Measurements from ENCODE around the gene FAM234B.
A peak's percentile ranks its signal among the peaks of the same experiment; 100 is the strongest.
"Not testable (repeated sequence)": the region's sequence is repeated elsewhere in the genome, so short reads cannot be mapped to it uniquely, and the experiment has no call there.

The FAM234B gene

GRCh38 chr12:13033476-13033875 lies 10.7 kb upstream of the FAM234B start:
- Histone ChIP-seq H3K9me3 (ENCODE audit: control insufficient read depth in 5 of 5, low read length in 5 of 5) (no peaks in the 10 kb centered on the region), H3K27ac (ENCODE audit: low read depth, low read length) (no peak overlapping the region), H3K27me3 (ENCODE audit: control insufficient read depth in 5 of 5, insufficient read depth in 4 of 5, low read length in 5 of 5) (peaks cover 0 to 2% (median 0%) of the 10 kb centered on the region in 5 donors), H3K9ac (ENCODE audit: low read length in 5 of 5) (no peak overlapping the region), H3K36me3 (ENCODE audit: control insufficient read depth in 5 of 5, insufficient read depth in 5 of 5, low read length in 5 of 5) (no peaks in the 10 kb centered on the region), H3K4me3 (ENCODE audit: low read depth in 1 of 5, low read length in 5 of 5) (no peak overlapping the region), H3K4me1 (ENCODE audit: control insufficient read depth in 5 of 5, insufficient read depth in 5 of 5, low read length in 5 of 5) (peaks cover 0 to 3% (median 0%) of the 10 kb centered on the region in 5 donors)

- not testable (repeated sequence) for H3K9ac ChIP-seq (ENCODE audit: low read length in 5 of 5); H3K9me3 ChIP-seq (ENCODE audit: control insufficient read depth in 5 of 5, low read length in 5 of 5); H3K4me1 ChIP-seq (ENCODE audit: control insufficient read depth in 5 of 5, insufficient read depth in 5 of 5, low read length in 5 of 5); H3K27me3 ChIP-seq (ENCODE audit: control insufficient read depth in 5 of 5, insufficient read depth in 4 of 5, low read length in 5 of 5); H3K36me3 ChIP-seq (ENCODE audit: control insufficient read depth in 5 of 5, insufficient read depth in 5 of 5, low read length in 5 of 5); H3K4me3 ChIP-seq (ENCODE audit: low read depth in 1 of 5, low read length in 5 of 5); H3K27ac ChIP-seq (ENCODE audit: low read depth, low read length)
These were observed 8.8 kb upstream of the FAM234B start for GRCh38 chr12:13035335-13035734.

GRCh38 chr12:13036881-13037280 lies 7.3 kb upstream of the FAM234B start:
- peaks cover 0 to 3% (median 0%) of the 10 kb centered on the region in 5 donors for H3K4me1 ChIP-seq (ENCODE audit: control insufficient read depth in 5 of 5, insufficient read depth in 5 of 5, low read length in 5 of 5)
- no peaks in the 10 kb centered on the region for H3K36me3 ChIP-seq (ENCODE audit: control insufficient read depth in 5 of 5, insufficient read depth in 5 of 5, low read length in 5 of 5)
- no peak overlapping the region for H3K9ac ChIP-seq (ENCODE audit: low read length in 5 of 5)
- H3K4me3 ChIP-seq (ENCODE audit: low read depth in 1 of 5, low read length in 5 of 5) = no peak overlapping the region
- H3K9me3 ChIP-seq (ENCODE audit: control insufficient read depth in 5 of 5, low read length in 5 of 5) = no peaks in the 10 kb centered on the region
- H3K27me3 ChIP-seq (ENCODE audit: control insufficient read depth in 5 of 5, insufficient read depth in 4 of 5, low read length in 5 of 5) = no peaks in the 10 kb centered on the region
- no peak overlapping the region for H3K27ac ChIP-seq (ENCODE audit: low read depth, low read length)

GRCh38 chr12:13038491-13039161 lies 5.6 kb upstream of the FAM234B start:
- Histone ChIP-seq H3K4me3 (ENCODE audit: low read depth in 1 of 5, low read length in 5 of 5) (no peak overlapping the region), H3K36me3 (ENCODE audit: control insufficient read depth in 5 of 5, insufficient read depth in 5 of 5, low read length in 5 of 5) (no peaks in the 10 kb centered on the region), H3K9ac (ENCODE audit: low read length in 5 of 5) (no peak overlapping the region), H3K9me3 (ENCODE audit: control insufficient read depth in 5 of 5, low read length in 5 of 5) (no peaks in the 10 kb centered on the region), H3K4me1 (ENCODE audit: control insufficient read depth in 5 of 5, insufficient read depth in 5 of 5, low read length in 5 of 5) (peaks cover 0 to under 1% (median under 1%) of the 10 kb centered on the region in 5 donors), H3K27me3 (ENCODE audit: control insufficient read depth in 5 of 5, insufficient read depth in 4 of 5, low read length in 5 of 5) (no peaks in the 10 kb centered on the region), H3K27ac (ENCODE audit: low read depth, low read length) (no peak overlapping the region)

- Histone ChIP-seq H3K27ac (ENCODE audit: low read depth, low read length) (no peak overlapping the region), H3K9ac (ENCODE audit: low read length in 5 of 5) (no peak overlapping the region), H3K4me1 (ENCODE audit: control insufficient read depth in 5 of 5, insufficient read depth in 5 of 5, low read length in 5 of 5) (peaks cover 0 to 9% (median 5%) of the 10 kb centered on the region in 5 donors), H3K27me3 (ENCODE audit: control insufficient read depth in 5 of 5, insufficient read depth in 4 of 5, low read length in 5 of 5) (no peaks in the 10 kb centered on the region), H3K9me3 (ENCODE audit: control insufficient read depth in 5 of 5, low read length in 5 of 5) (no peaks in the 10 kb centered on the region), H3K4me3 (ENCODE audit: low read depth in 1 of 5, low read length in 5 of 5) (no peak overlapping the region), H3K36me3 (ENCODE audit: control insufficient read depth in 5 of 5, insufficient read depth in 5 of 5, low read length in 5 of 5) (no peaks in the 10 kb centered on the region)
These were observed 4.7 kb upstream of the FAM234B start for GRCh38 chr12:13039328-13039956.

- no peak overlapping the region for H3K4me3 ChIP-seq (ENCODE audit: low read depth in 1 of 5, low read length in 5 of 5)
- no peak overlapping the region for H3K9ac ChIP-seq (ENCODE audit: low read length in 5 of 5)
- no peaks in the 10 kb centered on the region for H3K9me3 ChIP-seq (ENCODE audit: control insufficient read depth in 5 of 5, low read length in 5 of 5)
- peaks cover 3 to 20% (median 11%) of the 10 kb centered on the region in 5 donors for H3K4me1 ChIP-seq (ENCODE audit: control insufficient read depth in 5 of 5, insufficient read depth in 5 of 5, low read length in 5 of 5)
- no peaks in the 10 kb centered on the region for H3K36me3 ChIP-seq (ENCODE audit: control insufficient read depth in 5 of 5, insufficient read depth in 5 of 5, low read length in 5 of 5)
- no peak overlapping the region for H3K27ac ChIP-seq (ENCODE audit: low read depth, low read length)
- no peaks in the 10 kb centered on the region for H3K27me3 ChIP-seq (ENCODE audit: control insufficient read depth in 5 of 5, insufficient read depth in 4 of 5, low read length in 5 of 5)
These were observed 3.0 kb upstream of the FAM234B start for GRCh38 chr12:13041224-13041623.

GRCh38 chr12:13042666-13043230 lies 1.4 kb upstream of the FAM234B start:
- Histone ChIP-seq H3K27ac (ENCODE audit: low read depth, low read length) (no peak overlapping the region), H3K4me1 (ENCODE audit: control insufficient read depth in 5 of 5, insufficient read depth in 5 of 5, low read length in 5 of 5) (peaks cover 3 to 20% (median 11%) of the 10 kb centered on the region in 5 donors), H3K9me3 (ENCODE audit: control insufficient read depth in 5 of 5, low read length in 5 of 5) (no peaks in the 10 kb centered on the region), H3K36me3 (ENCODE audit: control insufficient read depth in 5 of 5, insufficient read depth in 5 of 5, low read length in 5 of 5) (no peaks in the 10 kb centered on the region), H3K9ac (ENCODE audit: low read length in 5 of 5) (no peak overlapping the region), H3K27me3 (ENCODE audit: control insufficient read depth in 5 of 5, insufficient read depth in 4 of 5, low read length in 5 of 5) (no peaks in the 10 kb centered on the region), H3K4me3 (ENCODE audit: low read depth in 1 of 5, low read length in 5 of 5) (no peak overlapping the region)

- Histone ChIP-seq H3K27ac (ENCODE audit: low read depth, low read length) (no peak overlapping the region), H3K9ac (ENCODE audit: low read length in 5 of 5) (peak overlapping the region; percentile 19 to 92 (median 82))
These were observed 722 bp downstream of the FAM234B start for GRCh38 chr12:13044906-13045299.

GRCh38 chr12:13045816-13046215 lies 1.6 kb downstream of the FAM234B start:
- H3K4me3 ChIP-seq (ENCODE audit: low read depth in 1 of 5, low read length in 5 of 5) = no peak overlapping the region
- H3K9ac ChIP-seq (ENCODE audit: low read length in 5 of 5) = no peak overlapping the region
- H3K4me1 ChIP-seq (ENCODE audit: control insufficient read depth in 5 of 5, insufficient read depth in 5 of 5, low read length in 5 of 5) = peaks cover 3 to 27% (median 17%) of the 10 kb centered on the region in 5 donors
- no peaks in the 10 kb centered on the region for H3K36me3 ChIP-seq (ENCODE audit: control insufficient read depth in 5 of 5, insufficient read depth in 5 of 5, low read length in 5 of 5)
- H3K27me3 ChIP-seq (ENCODE audit: control insufficient read depth in 5 of 5, insufficient read depth in 4 of 5, low read length in 5 of 5) = no peaks in the 10 kb centered on the region
- no peak overlapping the region for H3K27ac ChIP-seq (ENCODE audit: low read depth, low read length)
- H3K9me3 ChIP-seq (ENCODE audit: control insufficient read depth in 5 of 5, low read length in 5 of 5) = no peaks in the 10 kb centered on the region

More at GRCh38 chr12:13044906-13045299, 722 bp downstream of the FAM234B start:
- Histone ChIP-seq H3K4me3 (ENCODE audit: low read depth in 1 of 5, low read length in 5 of 5) (peak overlapping the region; percentile 65 to 99 (median 93)), H3K27me3 (ENCODE audit: control insufficient read depth in 5 of 5, insufficient read depth in 4 of 5, low read length in 5 of 5) (no peaks in the 10 kb centered on the region), H3K4me1 (ENCODE audit: control insufficient read depth in 5 of 5, insufficient read depth in 5 of 5, low read length in 5 of 5) (peaks cover 3 to 22% (median 11%) of the 10 kb centered on the region in 5 donors), H3K36me3 (ENCODE audit: control insufficient read depth in 5 of 5, insufficient read depth in 5 of 5, low read length in 5 of 5) (no peaks in the 10 kb centered on the region), H3K9me3 (ENCODE audit: control insufficient read depth in 5 of 5, low read length in 5 of 5) (no peaks in the 10 kb centered on the region)

- no peak overlapping the region for H3K27ac ChIP-seq (ENCODE audit: low read depth, low read length)
These were observed 2.8 kb downstream of the FAM234B start for GRCh38 chr12:13046964-13047363.

More at GRCh38 chr12:13046964-13047363, 2.8 kb downstream of the FAM234B start:
- Histone ChIP-seq H3K36me3 (ENCODE audit: control insufficient read depth in 5 of 5, insufficient read depth in 5 of 5, low read length in 5 of 5) (no peaks in the 10 kb centered on the region), H3K27me3 (ENCODE audit: control insufficient read depth in 5 of 5, insufficient read depth in 4 of 5, low read length in 5 of 5) (no peaks in the 10 kb centered on the region), H3K9me3 (ENCODE audit: control insufficient read depth in 5 of 5, low read length in 5 of 5) (no peaks in the 10 kb centered on the region), H3K4me3 (ENCODE audit: low read depth in 1 of 5, low read length in 5 of 5) (no peak overlapping the region), H3K9ac (ENCODE audit: low read length in 5 of 5) (no peak overlapping the region), H3K4me1 (ENCODE audit: control insufficient read depth in 5 of 5, insufficient read depth in 5 of 5, low read length in 5 of 5) (peaks cover 3 to 27% (median 17%) of the 10 kb centered on the region in 5 donors)

Data from subcutaneous abdominal adipose tissue (tissue), 5 donors.